HEK293T (cell line): ENCODE results near the gene OR8A1.

Experiments used
- BHLHE40 ChIP-seq: fragments of 450-650 bp; IDR thresholded peaks from 2 replicates; pipeline ENCODE4 v1.6.1; 2016; ENCODE audit warnings: mild to moderate bottlenecking, moderate library complexity, borderline replicate concordance
- CTBP1 ChIP-seq: fragments of 450-650 bp; IDR thresholded peaks from 2 replicates; pipeline ENCODE4 v1.6.1; 2016; ENCODE audit warnings: borderline replicate concordance
- ELF4 ChIP-seq: fragments of 450-650 bp; IDR thresholded peaks from 2 replicates; pipeline ENCODE4 v1.6.1; 2017; ENCODE audit warnings: antibody characterized with exemption
- FOXM1 ChIP-seq: fragments of 450-650 bp; IDR thresholded peaks from 2 replicates; pipeline ENCODE4 v1.6.1; 2017; ENCODE audit warnings: mild to moderate bottlenecking, borderline replicate concordance
- HDGF ChIP-seq: fragments of 450-650 bp; IDR thresholded peaks from 2 replicates; pipeline ENCODE4 v1.6.1; 2017; ENCODE audit warnings: antibody characterized with exemption, borderline replicate concordance
- PKNOX1 ChIP-seq: fragments of 450-650 bp; IDR thresholded peaks from 2 replicates; pipeline ENCODE4 v1.6.1; 2016
- TARDBP ChIP-seq: fragments of 450-650 bp; IDR thresholded peaks from 2 replicates; pipeline ENCODE4 v1.6.1; 2016
- ZNF384 ChIP-seq: fragments of 450-650 bp; IDR thresholded peaks from 2 replicates; pipeline ENCODE4 v1.6.1; 2016

- TF ChIP-seq CTBP1 (no peak), HDGF (no peak), FOXM1 (no peak), PKNOX1 (no peak), TARDBP (no peak), BHLHE40 (no peak), ELF4 (no peak), ZNF384 (no peak)
These were observed 31.8 kb upstream of the OR8A1 start for GRCh38 chr11:124538019-124538418.
